Measurements from ENCODE around the gene ADGRF4.
"Not testable (repeated sequence)": the region's sequence is repeated elsewhere in the genome, so short reads cannot be mapped to it uniquely, and the experiment has no call there.

The ADGRF4 gene

GRCh38 chr6:47736083-47736700, 37.8 kb downstream of the ADGRF4 start:
- DNase-seq: no peak

- DNase-seq: no peak
These were observed 39.0 kb downstream of the ADGRF4 start for GRCh38 chr6:47737406-47737805.

- no peak for DNase-seq
These were observed 42.3 kb downstream of the ADGRF4 start for GRCh38 chr6:47740714-47741113.

- DNase-seq: no peak
These were observed 43.4 kb downstream of the ADGRF4 start for GRCh38 chr6:47741807-47742206.

- DNase-seq: no peak
These were observed 45.4 kb downstream of the ADGRF4 start for GRCh38 chr6:47743744-47744143.

GRCh38 chr6:47745269-47745668, 46.9 kb downstream of the ADGRF4 start:
- DNase-seq: not testable (repeated sequence)

GRCh38 chr6:47749757-47750156, 51.4 kb downstream of the ADGRF4 start:
- no peak for DNase-seq

- no peak for DNase-seq
These were observed 54.4 kb downstream of the ADGRF4 start for GRCh38 chr6:47752801-47753200.

- DNase-seq: no peak
These were observed 61.0 kb downstream of the ADGRF4 start for GRCh38 chr6:47759364-47759763.

- DNase-seq: no peak
These were observed 64.1 kb downstream of the ADGRF4 start for GRCh38 chr6:47762502-47762901.

GRCh38 chr6:47766445-47766844, 68.1 kb downstream of the ADGRF4 start:
- DNase-seq: no peak

- DNase-seq: no peak
These were observed 68.7 kb downstream of the ADGRF4 start for GRCh38 chr6:47767102-47767501.

GRCh38 chr6:47769982-47770381, 71.6 kb downstream of the ADGRF4 start:
- DNase-seq: no peak
